Measurements from ENCODE around the gene MGAT3.

MGAT3 gene

GRCh38 chr22:39448205-39449054 lies 8.4 kb upstream of the MGAT3 start:
- Histone ChIP-seq H3K36me3 (ENCODE audit: insufficient read depth, low read length) (no peaks in the 10 kb centered on the region), H3K27ac (no peak overlapping the region), H3K9me3 (ENCODE audit: low read depth, low read length) (no peaks in the 10 kb centered on the region), H3K9ac (ENCODE audit: insufficient read length) (no peak overlapping the region), H3K4me3 (no peak overlapping the region)
- no peak for DNase-seq (ENCODE audit: low read depth, low spot score)
- TF ChIP-seq EZH2 (IDR thresholded peaks at IDR 0.05) (no peak), FOXP2 (optimal IDR thresholded peaks at IDR 0.05; ENCODE audit: control extremely low read depth, extremely low read length, insufficient read depth) (no peak), POLR2AphosphoS5 (IDR thresholded peaks at IDR 0.05; ENCODE audit: borderline replicate concordance, low read depth, low read length) (no peak)

GRCh38 chr22:39449708-39450107 lies 7.1 kb upstream of the MGAT3 start:
- Histone ChIP-seq H3K9ac (ENCODE audit: insufficient read length) (no peak overlapping the region), H3K36me3 (ENCODE audit: insufficient read depth, low read length) (no peaks in the 10 kb centered on the region), H3K9me3 (ENCODE audit: low read depth, low read length) (no peaks in the 10 kb centered on the region), H3K4me3 (no peak overlapping the region), H3K27ac (no peak overlapping the region)
- no peak for DNase-seq (ENCODE audit: low read depth, low spot score)
- TF ChIP-seq FOXP2 (optimal IDR thresholded peaks at IDR 0.05; ENCODE audit: control extremely low read depth, extremely low read length, insufficient read depth): no peak
- no peak for TF ChIP-seq EZH2 (IDR thresholded peaks at IDR 0.05)

- H3K4me3 ChIP-seq: no peak overlapping the region
- no peak overlapping the region for H3K27ac ChIP-seq
- no peak overlapping the region for H3K9ac ChIP-seq (ENCODE audit: insufficient read length)
- DNase-seq (ENCODE audit: low read depth, low spot score): no peak
- TF ChIP-seq EZH2 (IDR thresholded peaks at IDR 0.05): no peak
- TF ChIP-seq FOXP2 (optimal IDR thresholded peaks at IDR 0.05; ENCODE audit: control extremely low read depth, extremely low read length, insufficient read depth): no peak
- TF ChIP-seq POLR2AphosphoS5 (IDR thresholded peaks at IDR 0.05; ENCODE audit: borderline replicate concordance, low read depth, low read length): no peak
- H3K9me3 ChIP-seq (ENCODE audit: low read depth, low read length): no peaks in the 10 kb centered on the region
- no peaks in the 10 kb centered on the region for H3K36me3 ChIP-seq (ENCODE audit: insufficient read depth, low read length)
These were observed 6.4 kb upstream of the MGAT3 start for GRCh38 chr22:39450258-39450955.

GRCh38 chr22:39452740-39453040 lies 4.1 kb upstream of the MGAT3 start:
- Histone ChIP-seq H3K9me3 (ENCODE audit: low read depth, low read length) (no peaks in the 10 kb centered on the region), H3K36me3 (ENCODE audit: insufficient read depth, low read length) (no peaks in the 10 kb centered on the region), H3K27ac (peak overlapping the region; percentile 4; the same call in 1 of the 2 replicates), H3K4me3 (no peak overlapping the region), H3K9ac (ENCODE audit: insufficient read length) (no peak overlapping the region)
- DNase-seq (ENCODE audit: low read depth, low spot score): no peak
- TF ChIP-seq FOXP2 (optimal IDR thresholded peaks at IDR 0.05; ENCODE audit: control extremely low read depth, extremely low read length, insufficient read depth) (no peak), POLR2AphosphoS5 (IDR thresholded peaks at IDR 0.05; ENCODE audit: borderline replicate concordance, low read depth, low read length) (no peak), EZH2 (IDR thresholded peaks at IDR 0.05) (no peak)

DNA sequence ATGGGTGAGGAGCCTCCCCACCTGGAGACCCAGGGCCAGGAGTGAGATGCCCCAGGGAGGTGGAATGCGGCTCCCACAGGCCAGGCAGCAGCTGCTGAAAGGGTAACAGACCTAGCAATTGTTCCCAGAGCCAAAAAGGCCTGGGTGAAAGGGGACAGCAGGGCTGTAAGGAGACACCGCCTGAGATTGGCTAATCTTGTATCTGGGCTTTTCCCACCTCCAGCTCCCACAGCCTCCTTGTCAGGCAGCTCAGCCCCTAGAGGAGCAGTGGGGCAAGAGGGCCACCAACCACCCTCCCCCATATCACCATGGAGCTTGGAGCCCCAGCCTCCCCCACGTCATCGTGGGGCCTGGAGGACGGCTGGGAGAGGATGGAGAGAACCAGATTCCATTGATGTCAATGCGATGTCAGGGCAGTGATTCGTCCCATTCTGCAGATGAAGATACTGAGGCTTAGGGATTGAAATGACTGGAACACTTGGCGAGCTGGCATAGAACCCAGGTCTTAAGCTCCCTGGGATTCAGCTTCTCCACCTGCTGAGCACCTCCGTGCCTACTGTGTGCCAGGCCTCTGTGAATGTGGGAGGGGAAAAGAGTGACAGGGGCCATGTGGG lies 2.9 kb upstream of the MGAT3 start:
- Histone ChIP-seq H3K4me3 (no peak overlapping the region), H3K9ac (ENCODE audit: insufficient read length) (no peak overlapping the region), H3K36me3 (ENCODE audit: insufficient read depth, low read length) (no peaks in the 10 kb centered on the region), H3K9me3 (ENCODE audit: low read depth, low read length) (no peaks in the 10 kb centered on the region), H3K27ac (no peak overlapping the region)
- TF ChIP-seq POLR2AphosphoS5 (IDR thresholded peaks at IDR 0.05; ENCODE audit: borderline replicate concordance, low read depth, low read length) (no peak), EZH2 (IDR thresholded peaks at IDR 0.05) (no peak), FOXP2 (optimal IDR thresholded peaks at IDR 0.05; ENCODE audit: control extremely low read depth, extremely low read length, insufficient read depth) (no peak)
- no peak for DNase-seq (ENCODE audit: low read depth, low spot score)

DNA sequence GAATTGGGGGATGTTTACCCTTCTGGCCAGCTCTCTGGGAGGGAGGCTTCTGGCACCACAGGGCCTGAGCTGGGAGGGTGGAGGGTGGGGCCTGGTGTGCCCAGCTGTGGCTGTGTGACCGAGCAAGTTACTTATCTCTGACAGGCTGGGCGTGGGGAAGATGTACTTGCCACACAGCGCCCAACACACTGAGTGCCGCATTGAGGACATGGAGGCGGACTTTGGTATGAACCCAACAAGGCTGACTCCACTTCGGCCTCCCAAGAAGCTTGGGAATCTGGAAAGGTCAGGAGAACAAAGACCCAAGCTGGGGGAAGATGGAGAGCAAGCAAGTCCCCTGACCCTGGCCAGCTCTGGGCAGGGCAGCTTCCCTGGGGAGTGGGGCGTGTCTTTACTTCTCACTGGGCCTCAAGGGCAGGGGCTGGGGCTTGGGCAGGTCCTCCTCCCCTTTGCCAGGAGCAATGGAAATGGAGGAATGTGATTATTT lies 2.4 kb upstream of the MGAT3 start:
- no peaks in the 10 kb centered on the region for H3K9me3 ChIP-seq (ENCODE audit: low read depth, low read length)
- no peak overlapping the region for H3K9ac ChIP-seq (ENCODE audit: insufficient read length)
- no peak for DNase-seq (ENCODE audit: low read depth, low spot score)
- no peak overlapping the region for H3K4me3 ChIP-seq
- no peaks in the 10 kb centered on the region for H3K36me3 ChIP-seq (ENCODE audit: insufficient read depth, low read length)
- peak overlapping the region; percentile 36; the same call in 1 of the 2 replicates for H3K27ac ChIP-seq
- TF ChIP-seq POLR2AphosphoS5 (IDR thresholded peaks at IDR 0.05; ENCODE audit: borderline replicate concordance, low read depth, low read length) (no peak), FOXP2 (optimal IDR thresholded peaks at IDR 0.05; ENCODE audit: control extremely low read depth, extremely low read length, insufficient read depth) (no peak), EZH2 (IDR thresholded peaks at IDR 0.05) (no peak)

GRCh38 chr22:39457198-39457555 lies 365 bp downstream of the MGAT3 start:
- H3K9me3 ChIP-seq (ENCODE audit: low read depth, low read length): no peaks in the 10 kb centered on the region
- no peak overlapping the region for H3K27ac ChIP-seq
- TF ChIP-seq POLR2AphosphoS5 (IDR thresholded peaks at IDR 0.05; ENCODE audit: borderline replicate concordance, low read depth, low read length) (no peak), FOXP2 (optimal IDR thresholded peaks at IDR 0.05; ENCODE audit: control extremely low read depth, extremely low read length, insufficient read depth) (no peak), EZH2 (IDR thresholded peaks at IDR 0.05) (no peak)
- H3K36me3 ChIP-seq (ENCODE audit: insufficient read depth, low read length): no peaks in the 10 kb centered on the region
- peak overlapping the region; percentile 78 for H3K9ac ChIP-seq (ENCODE audit: insufficient read length)
- no peak for DNase-seq (ENCODE audit: low read depth, low spot score)
- peak overlapping the region; percentile 87 for H3K4me3 ChIP-seq

Data from SK-N-MC (cell line).